Right lobe of liver (tissue), 6 donors: Measurements from ENCODE around the gene ATXN7. TPM values are rescaled to one million over a fixed set of nuclear protein-coding genes. Genes with fewer than 3 reads are reported as not detected.

Experiments used
- ATAC-seq, 4 donors: fragments of 200-7000 bp; cut with Tn5 transposase; one replicate each; pipeline ENCODE4 v1.9.1; 2020; ENCODE audit warnings: mild to moderate bottlenecking in 4 of 4, moderate library complexity in 4 of 4
- DNase-seq, 3 donors: peaks; one replicate each; pipeline ENCODE4 v3.0.0-alpha.2; 2020
- H3K27ac ChIP-seq, 3 donors: fragments of 200-600 bp; one replicate each; pipeline ENCODE4 v1.8.0; 2022
- H3K27me3 ChIP-seq, 2 donors: fragments of 200-600 bp; one replicate each; pipeline ENCODE4 v1.8.0; 2022
- H3K36me3 ChIP-seq, 4 donors: fragments of 200-600 bp; sonication (generic) in 1 of 4; one replicate each; pipeline versions ENCODE4 v1.5.1 to v1.8.0; 2017 to 2022; ENCODE audit warnings: control low read depth in 1 of 4
- H3K4me1 ChIP-seq, 4 donors: fragments of 200-600 bp; sonication (generic) in 1 of 4; one replicate each; pipeline versions ENCODE4 v1.5.1 to v1.8.0; 2017 to 2022; ENCODE audit warnings: control low read depth in 1 of 4
- H3K4me3 ChIP-seq, 3 donors: fragments of 200-600 bp; one replicate each; pipeline ENCODE4 v1.8.0; 2022
- H3K9me3 ChIP-seq, 4 donors: fragments of 200-600 bp; sonication (generic) in 1 of 4; one replicate each; pipeline versions ENCODE4 v1.5.1 to v1.8.0; 2017 to 2022; ENCODE audit warnings: control low read depth in 1 of 4
- POLR2A ChIP-seq: fragments of 450-650 bp; IDR thresholded peaks from one replicate; pipeline ENCODE4 v1.6.1; 2017; ENCODE audit warnings: antibody characterized with exemption, mild to moderate bottlenecking
- WGBS: methylation state at CpG from one replicate; pipeline ENCODE4 v1.1.6; 2018; ENCODE audit warnings: low coverage, low lambda C conversion rate; ENCODE audit not compliant: insufficient coverage; ENCODE audit errors: missing lambda C conversion rate; 5-methylcytosine and 5-hydroxymethylcytosine counted together
- intact Hi-C, 2 donors: fragments of 100-400 bp; cut with DNase I; formaldehyde crosslinking; loops; one replicate each; pipeline versions ENCODE4 v1.11.2 to v1.14.1; 2022
- total RNA-seq, 6 experiments: library from RNA; depleted of rRNA in 2 of 6; stranded (reverse); fragments of >200 nt in 2 of 6; fragmentation: NEBNext Ultra II Directional in 3 of 6; extraction: Animal tissue kit (Norgen Biotek cat#: 25700) in 3 of 6; gene quantifications; one replicate each; pipeline versions ENCODE4 v1.1.0 to v1.2.4, GENCODE V29; 2016 to 2023
- TF ChIP-seq, protein P1 (sequence below), 4 donors: fragments of 200-600 bp in 3 of 4; fragments of 450-650 bp in 1 of 4; IDR thresholded peaks; one replicate each; pipeline versions ENCODE4 v1.5.1 to v1.8.0; 2016 to 2022; ENCODE audit warnings: antibody characterized with exemption in 4 of 4, mild to moderate bottlenecking in 2 of 4
- donor health status: DM: no; HTN: yes; CAD: no.
- donor health status: DM: no; HTN: no; CAD: no.
- donor health status: DM: no; HTN: no; CAD: no.
- donor health status: DM: no; HTN: yes; CAD: no.
- donor health status: DM: no; HTN: yes; CAD: no.

ATXN7 gene
- total RNA-seq, 6 experiments from 2014 or later: 14.6 to 18.6 (median 15.0) TPM

DNA sequence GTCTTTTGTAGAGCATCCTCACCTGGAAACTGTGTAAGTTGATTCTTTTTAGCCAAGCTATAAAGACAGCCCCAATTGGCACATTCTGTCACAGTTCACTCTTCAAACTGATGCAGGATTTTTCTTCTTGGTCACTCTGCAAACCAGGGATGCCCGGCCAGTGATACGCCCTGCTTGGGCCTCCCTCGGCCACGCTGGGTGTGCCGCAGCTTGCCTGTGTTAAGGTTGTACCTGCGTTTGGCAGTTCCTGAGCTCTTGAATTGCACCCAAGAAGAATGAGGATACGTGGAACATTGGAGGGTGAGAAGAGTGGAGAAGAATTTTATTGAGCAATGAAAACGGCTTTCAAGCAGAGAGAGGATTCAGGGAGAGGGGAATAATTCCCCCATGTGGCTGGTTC lies 109.7 kb downstream of the ATXN7 start:
- Histone ChIP-seq H3K4me3 (no peak overlapping the region), H3K9me3 (no peaks in the 10 kb centered on the region), H3K27ac (peak overlapping the region in 1 of 3 donors; percentile 89), H3K36me3 (no peaks in the 10 kb centered on the region), H3K27me3 (no peaks in the 10 kb centered on the region), H3K4me1 (peaks cover 0 to 81% (median 11%) of the 10 kb centered on the region in 4 donors)
- intact Hi-C loops: no loop called here
- ATAC-seq (no peak), DNase-seq (no peak)
- TF ChIP-seq, protein P1, sequence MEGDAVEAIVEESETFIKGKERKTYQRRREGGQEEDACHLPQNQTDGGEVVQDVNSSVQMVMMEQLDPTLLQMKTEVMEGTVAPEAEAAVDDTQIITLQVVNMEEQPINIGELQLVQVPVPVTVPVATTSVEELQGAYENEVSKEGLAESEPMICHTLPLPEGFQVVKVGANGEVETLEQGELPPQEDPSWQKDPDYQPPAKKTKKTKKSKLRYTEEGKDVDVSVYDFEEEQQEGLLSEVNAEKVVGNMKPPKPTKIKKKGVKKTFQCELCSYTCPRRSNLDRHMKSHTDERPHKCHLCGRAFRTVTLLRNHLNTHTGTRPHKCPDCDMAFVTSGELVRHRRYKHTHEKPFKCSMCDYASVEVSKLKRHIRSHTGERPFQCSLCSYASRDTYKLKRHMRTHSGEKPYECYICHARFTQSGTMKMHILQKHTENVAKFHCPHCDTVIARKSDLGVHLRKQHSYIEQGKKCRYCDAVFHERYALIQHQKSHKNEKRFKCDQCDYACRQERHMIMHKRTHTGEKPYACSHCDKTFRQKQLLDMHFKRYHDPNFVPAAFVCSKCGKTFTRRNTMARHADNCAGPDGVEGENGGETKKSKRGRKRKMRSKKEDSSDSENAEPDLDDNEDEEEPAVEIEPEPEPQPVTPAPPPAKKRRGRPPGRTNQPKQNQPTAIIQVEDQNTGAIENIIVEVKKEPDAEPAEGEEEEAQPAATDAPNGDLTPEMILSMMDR (IDR thresholded peaks at IDR 0.05): no peak
- TF ChIP-seq POLR2A: no peak
- 89% methylated on average over 7 of the region's 8 CpGs for WGBS

DNA sequence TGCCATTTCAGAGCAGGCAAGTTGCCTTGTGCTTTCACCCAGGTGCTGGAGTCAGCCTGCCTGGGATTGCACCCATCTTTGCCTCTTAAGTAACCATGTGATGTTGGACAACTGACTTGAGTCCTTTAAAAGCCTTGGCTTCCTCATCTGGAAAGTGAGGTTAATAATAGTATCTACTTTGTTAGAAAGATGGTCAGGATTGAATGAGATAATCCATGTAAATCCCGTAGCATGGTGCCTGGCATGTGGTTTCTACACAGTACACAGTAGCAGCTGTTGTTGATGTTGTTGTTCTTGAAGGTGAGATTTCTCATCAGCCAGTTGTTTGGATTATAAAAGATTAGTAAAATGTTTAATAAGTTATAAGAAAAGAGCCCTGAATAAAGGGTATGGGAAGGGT lies 110.8 kb downstream of the ATXN7 start:
- Histone ChIP-seq H3K4me1 (peaks cover 0 to 70% (median 9%) of the 10 kb centered on the region in 4 donors), H3K27ac (no peak overlapping the region), H3K9me3 (no peaks in the 10 kb centered on the region), H3K4me3 (no peak overlapping the region), H3K36me3 (no peaks in the 10 kb centered on the region), H3K27me3 (no peaks in the 10 kb centered on the region)
- DNase-seq: no peak
- no peak for ATAC-seq
- intact Hi-C loops: no loop called here
- WGBS: 89% methylated on average over 1 of the region's 1 CpG
- TF ChIP-seq, protein P1 (IDR thresholded peaks at IDR 0.05): no peak
- no peak for TF ChIP-seq POLR2A

DNA sequence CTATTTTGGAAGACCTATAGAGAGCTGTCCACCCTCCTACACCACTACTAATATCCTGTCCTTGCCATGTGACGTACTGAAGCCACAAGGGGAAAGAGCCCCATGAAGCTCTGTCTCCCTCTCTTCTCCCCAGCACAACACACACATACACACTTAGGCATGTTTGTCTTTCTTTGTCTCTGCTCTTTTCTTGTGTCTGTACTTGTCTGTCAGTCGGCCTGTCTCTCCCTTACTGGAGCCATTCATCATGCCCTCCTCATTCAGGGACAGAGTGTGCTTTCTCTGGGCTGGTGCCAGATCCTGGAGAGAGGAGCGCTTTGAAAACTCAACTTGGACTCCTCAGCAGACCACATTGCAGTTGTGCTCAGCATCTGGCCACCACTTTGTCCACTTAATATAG lies 112.1 kb downstream of the ATXN7 start:
- H3K4me1 ChIP-seq: peaks cover 0 to 68% (median 8%) of the 10 kb centered on the region in 4 donors
- no peaks in the 10 kb centered on the region for H3K27me3 ChIP-seq
- H3K9me3 ChIP-seq: no peaks in the 10 kb centered on the region
- peak overlapping the region in 1 of 3 donors; percentile 58 for H3K27ac ChIP-seq
- TF ChIP-seq POLR2A: no peak
- H3K36me3 ChIP-seq: peaks cover 0 to 6% (median 1%) of the 10 kb centered on the region in 4 donors
- DNase-seq (peak in 1 of 3 donors; percentile 70), ATAC-seq (peak; percentile 47 to 70 (median 57))
- 47% methylated on average over 3 of the region's 3 CpGs for WGBS
- intact Hi-C loops: no loop called here
- no peak overlapping the region for H3K4me3 ChIP-seq

DNA sequence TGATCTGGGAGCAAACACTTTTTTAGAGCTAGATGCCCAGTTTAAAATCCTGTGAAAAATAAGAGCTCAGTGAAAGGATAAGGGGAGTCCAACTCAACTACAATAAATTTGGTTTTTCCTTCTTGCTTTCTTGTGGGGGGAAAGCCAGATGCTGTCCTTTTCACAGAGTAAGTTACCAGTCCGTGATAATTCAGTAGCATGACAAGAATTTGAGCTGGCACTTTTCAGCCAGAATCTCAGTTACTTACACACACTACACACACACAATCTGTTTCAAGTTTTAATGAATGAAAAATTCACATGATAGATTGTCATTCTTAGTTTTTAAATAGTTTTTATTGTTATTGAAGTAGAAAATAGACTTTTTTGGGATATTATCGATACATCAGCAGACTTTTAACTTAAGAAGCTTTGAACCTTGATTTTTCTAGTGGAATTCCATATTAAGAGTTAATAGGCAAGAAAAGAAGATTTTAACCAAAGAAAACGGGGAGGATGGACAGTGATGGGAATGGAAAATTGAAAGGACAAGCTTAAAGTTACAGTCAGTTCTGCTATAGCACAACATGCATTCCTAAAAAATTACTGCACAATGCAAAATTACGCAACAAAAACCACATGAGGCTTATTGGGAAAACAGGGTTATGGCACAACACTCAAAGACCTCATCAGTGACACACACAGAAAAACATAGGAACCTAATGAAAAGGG lies 112.6 kb downstream of the ATXN7 start:
- Histone ChIP-seq H3K9me3 (no peaks in the 10 kb centered on the region), H3K27me3 (no peaks in the 10 kb centered on the region), H3K36me3 (peaks cover 0 to 7% (median 1%) of the 10 kb centered on the region in 4 donors), H3K4me3 (no peak overlapping the region), H3K4me1 (peaks cover 0 to 68% (median 10%) of the 10 kb centered on the region in 4 donors), H3K27ac (peak overlapping the region in 1 of 3 donors; percentile 58)
- peak in 3 of 4 donors; percentile 19 to 56 (median 47) for ATAC-seq
- no peak for DNase-seq
- TF ChIP-seq, protein P1 (IDR thresholded peaks at IDR 0.05): no peak
- TF ChIP-seq POLR2A: no peak
- 68% methylated on average over 4 of the region's 4 CpGs for WGBS
- intact Hi-C loops: no loop called here

DNA sequence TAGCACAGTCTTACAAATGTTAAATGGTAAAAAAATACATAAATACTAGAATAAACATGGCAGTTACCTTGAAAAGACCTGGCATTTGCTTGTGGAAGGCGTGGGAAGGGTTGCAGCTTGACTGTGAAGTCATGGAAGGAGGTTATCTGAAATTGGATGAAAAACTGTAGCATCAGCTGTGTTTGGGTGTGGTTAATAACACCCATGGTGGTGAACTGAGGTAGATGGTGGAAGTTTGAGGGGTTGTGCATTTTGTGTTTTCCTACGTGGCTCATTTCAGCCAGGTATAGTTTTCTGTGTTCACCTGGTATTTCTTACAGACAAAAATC lies 113.2 kb downstream of the ATXN7 start:
- H3K4me3 ChIP-seq: no peak overlapping the region
- peak overlapping the region in 1 of 3 donors; percentile 58 for H3K27ac ChIP-seq
- H3K27me3 ChIP-seq: no peaks in the 10 kb centered on the region
- 69% methylated on average over 2 of the region's 2 CpGs for WGBS
- TF ChIP-seq, protein P1 (IDR thresholded peaks at IDR 0.05): no peak
- peaks cover 0 to 7% (median 1%) of the 10 kb centered on the region in 4 donors for H3K36me3 ChIP-seq
- intact Hi-C loops: no loop called here
- no peaks in the 10 kb centered on the region for H3K9me3 ChIP-seq
- ATAC-seq (no peak), DNase-seq (no peak)
- H3K4me1 ChIP-seq: peaks cover 0 to 68% (median 12%) of the 10 kb centered on the region in 4 donors
